ENCODE results near the gene COL5A1.

The COL5A1 gene

DNA sequence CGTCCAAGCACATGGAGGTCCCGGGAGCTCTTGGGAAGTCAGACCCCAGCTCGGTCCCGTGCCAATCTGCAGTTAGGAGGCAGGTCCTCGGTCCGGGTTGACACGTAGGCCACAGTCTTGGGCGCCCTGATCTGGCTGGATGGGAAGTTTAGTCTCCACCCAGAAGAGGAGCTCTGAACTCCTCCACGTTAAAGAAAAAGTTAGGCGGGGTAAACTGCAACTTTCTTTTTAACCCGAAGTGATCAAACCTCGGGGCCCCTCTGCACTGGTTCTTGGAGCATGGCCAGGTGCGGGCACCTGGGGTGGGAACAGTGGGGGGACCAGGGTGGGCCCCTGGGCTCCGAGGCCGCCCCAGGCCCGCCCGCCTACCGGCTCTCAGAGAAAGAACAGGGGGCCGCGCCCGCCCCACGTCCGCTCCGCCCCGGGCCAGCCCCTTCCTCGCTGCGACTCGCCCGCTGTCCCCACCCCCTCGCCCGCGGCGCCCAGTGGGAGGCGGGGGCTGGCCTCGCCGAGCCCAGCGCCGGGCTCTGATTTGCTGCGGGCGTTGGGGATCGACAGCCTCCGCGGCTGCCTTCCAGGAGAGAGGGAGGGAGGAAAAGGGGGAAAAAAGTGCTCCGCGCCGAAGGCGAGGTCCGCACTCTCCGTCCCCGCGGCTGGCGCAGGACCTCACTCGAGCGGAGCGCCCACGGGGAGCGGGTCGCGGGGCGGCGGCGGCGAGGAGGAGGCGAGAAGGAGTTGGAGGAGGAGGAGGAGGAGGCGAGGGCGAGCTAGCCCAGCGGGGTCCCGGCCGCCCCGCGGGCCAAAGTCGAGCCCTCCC is at the start of gene COL5A1:
Gene COL5A1 (plus strand): TSS at position 631 of the 817 bp plus-strand sequence. CDS start 385 bp downstream, outside the sequence.
- peak; percentile 35 for DNase-seq

DNA sequence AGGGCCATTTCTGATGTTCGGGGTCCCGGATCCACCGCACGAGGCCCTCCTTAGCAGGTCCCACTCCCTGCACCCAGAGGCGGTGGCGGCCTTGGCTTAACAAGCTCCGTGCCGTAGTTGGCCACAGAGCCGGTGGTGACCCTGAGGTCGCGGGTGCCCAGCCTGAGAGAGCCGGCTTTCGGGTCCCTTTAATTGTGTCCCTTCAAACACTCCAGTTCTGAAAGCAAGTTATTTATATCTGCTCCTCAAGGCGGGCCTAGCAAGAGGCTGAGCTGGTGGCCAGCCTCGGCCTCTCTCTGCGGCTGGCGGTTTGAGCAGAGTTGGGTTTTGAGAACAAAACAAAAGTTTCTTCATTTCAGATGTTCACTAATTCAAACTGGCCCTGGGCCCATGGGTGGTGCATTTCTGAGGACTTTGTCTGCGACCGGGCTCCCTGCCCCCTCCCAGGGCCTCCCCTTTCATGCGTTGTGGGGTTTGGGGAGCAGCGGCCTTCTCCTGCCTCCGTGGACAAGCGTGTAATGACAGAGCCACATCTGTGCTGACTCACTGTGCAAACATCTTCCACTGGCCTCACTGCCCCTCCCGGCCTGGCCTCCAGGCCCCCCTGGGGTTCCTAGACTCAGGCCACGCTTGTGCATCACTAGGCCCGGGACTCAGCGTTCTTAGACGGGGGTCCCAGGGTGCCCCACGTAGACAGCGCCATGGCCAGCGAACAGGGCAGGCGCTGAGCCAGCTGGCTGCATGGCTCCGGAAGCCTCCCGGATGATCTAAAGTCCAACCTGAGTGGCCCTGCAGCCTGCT is 49.4 kb upstream of the COL5A1 start:
- DNase-seq, result no peak

DNA sequence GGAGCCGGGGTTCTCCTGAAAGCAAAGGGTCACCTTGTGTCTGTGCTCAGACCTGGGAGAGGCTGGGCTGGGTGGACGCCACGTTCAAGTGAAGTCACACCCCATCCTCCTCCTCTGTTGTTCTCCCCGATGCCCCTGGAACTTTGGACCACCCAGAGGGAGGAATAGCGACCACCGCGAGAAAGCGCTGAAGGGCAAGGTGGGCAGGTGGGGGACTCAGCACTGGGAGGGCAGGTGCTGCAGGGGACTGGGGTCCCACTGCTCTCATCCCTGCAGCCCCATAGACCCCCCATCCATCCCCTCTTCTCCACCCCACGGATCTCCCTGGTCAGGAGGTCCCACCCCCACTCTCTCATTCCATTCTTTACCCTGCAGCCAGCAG is 48.8 kb upstream of the COL5A1 start:
- no peak for DNase-seq

DNA sequence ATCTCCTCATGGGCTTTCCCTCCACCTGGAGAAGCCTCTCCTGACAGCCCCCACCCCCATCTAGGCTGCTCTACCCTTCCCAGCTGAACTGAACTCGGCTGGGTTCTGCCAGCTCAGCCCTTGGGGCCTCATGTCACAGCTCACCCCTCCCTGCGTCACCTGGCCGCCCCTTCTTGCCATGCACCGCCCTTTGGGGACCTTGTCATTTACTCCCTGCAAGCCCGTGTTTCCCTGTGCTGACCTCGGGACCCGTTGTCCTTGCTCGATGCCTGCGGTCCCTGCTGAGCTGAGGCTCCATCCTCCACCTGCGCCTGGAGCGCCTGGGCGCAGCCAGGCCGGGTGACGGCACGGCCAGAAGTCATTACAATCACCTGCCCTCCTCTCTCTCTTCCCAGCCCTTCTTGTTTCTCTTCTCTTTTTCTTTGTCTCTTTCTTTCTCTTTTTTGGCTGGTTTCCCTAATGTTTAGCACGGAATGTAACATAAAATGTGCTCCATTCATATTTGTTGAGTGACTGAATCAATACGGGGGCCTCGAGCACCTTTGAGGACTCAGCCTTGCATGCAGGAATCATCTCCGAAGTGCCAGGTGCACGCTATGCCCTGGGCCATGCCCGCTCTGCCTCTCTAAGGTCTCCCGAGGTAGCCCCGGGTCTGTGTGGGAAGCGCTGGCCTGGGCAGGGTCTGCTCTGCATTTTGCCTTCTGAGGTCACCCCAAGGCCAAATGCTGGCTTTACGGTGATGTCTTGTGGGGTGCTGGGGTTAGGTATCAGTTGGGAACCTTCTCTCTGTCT is 48.1 kb upstream of the COL5A1 start:
- no peak for DNase-seq

DNA sequence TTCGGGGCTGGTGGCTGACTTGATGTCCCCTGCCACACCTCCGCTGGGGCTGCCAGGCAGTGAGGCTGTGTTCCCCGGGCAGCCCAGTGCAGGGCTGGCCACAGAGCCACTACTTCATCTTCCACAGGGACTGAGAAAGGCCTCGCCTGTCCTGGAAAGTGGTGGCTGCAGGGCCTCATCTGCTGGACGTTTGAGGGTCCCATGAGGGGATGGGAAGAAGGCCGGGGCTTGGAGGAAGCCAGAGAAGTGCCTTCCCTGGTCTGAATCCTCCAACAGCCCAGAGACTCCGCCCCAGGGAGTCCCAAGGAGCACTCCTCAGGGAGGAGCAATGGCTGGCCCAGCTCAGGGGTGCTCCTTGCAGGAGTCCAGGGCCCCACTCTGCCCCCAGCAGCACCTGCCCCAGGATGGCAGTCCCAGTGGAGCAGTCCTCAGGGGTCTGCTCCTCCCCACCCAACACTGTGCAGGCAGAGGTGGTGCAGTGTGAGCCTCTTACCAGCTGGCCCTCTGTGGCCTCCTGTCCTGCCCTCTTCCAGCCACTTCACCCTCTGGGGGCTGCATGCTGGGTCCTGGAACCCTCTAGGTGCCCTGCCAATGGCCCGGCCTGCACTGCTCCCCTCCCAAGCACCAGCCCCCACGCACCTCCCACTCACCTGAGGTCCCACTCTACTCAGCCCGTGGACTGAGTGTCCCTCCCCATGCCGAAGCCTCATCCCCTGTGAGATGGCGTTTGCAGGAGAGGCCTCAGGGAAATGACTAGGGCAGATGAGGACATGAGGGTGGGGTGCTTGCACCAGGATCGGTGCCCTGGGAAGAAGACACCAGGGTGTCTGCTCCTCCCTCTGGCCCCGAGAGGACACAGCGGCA is 47.3 kb upstream of the COL5A1 start:
- no peak for DNase-seq

DNA sequence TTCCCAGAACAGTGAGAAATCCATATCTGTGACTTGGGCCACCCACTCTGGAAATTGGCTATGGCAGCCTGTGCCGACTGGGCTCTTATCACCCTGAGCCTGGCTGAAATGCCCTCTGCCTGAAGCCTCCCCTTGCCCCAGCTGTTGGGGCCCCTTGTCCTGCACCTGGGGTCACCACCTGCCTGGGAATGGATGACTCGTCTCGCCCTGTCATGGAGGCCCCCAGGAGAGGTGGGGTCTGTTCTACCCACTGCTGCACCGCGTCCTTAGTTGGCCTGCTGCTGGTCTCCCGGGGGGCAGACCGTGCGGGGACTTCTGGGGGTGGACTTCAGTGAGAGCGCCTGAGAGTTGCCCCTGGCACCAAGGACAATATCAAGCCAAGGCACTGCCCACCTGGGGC is 46.6 kb upstream of the COL5A1 start:
- DNase-seq, result no peak

DNA sequence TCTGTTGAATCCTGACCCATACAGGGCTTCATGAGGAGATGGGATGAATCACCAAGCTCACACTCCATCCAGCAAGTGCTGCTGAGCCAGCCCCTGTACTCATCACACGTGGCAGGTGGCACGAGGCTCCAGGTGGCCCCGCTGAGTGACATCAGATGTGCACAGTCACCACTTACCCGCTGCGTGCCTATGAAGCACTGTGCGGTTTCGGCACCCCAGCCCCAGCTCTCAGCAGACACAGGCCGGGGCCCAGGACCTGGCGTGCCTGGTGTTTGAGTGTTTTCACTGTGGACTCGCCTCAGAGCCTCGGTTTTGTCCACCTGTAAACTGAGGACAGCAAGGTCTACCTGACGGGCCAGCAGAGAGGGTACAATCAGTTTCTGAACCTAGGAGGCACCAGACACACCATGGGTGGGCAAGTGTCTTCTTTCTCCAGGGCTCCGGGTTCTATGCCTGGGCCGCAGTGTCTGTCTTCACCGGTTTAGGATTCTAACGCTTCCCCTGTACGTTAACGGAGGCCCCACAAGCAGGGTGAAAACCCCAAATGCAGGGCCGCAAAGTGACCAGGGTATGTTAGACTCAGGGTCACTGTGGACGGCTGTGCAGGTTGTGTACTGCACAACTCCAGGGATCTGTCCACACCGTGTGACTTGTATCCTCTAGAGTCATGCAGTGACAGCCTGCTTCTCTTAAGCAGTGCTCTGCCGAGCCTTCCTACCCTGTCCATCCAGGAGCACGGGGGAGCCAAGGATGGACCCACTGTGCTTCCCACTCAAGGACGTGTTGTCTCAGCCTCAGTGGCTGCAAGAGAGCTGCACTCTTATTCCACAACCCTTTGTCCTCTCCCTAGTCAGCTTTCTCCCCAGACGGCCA is 44.3 kb upstream of the COL5A1 start:
- no peak for DNase-seq

DNA sequence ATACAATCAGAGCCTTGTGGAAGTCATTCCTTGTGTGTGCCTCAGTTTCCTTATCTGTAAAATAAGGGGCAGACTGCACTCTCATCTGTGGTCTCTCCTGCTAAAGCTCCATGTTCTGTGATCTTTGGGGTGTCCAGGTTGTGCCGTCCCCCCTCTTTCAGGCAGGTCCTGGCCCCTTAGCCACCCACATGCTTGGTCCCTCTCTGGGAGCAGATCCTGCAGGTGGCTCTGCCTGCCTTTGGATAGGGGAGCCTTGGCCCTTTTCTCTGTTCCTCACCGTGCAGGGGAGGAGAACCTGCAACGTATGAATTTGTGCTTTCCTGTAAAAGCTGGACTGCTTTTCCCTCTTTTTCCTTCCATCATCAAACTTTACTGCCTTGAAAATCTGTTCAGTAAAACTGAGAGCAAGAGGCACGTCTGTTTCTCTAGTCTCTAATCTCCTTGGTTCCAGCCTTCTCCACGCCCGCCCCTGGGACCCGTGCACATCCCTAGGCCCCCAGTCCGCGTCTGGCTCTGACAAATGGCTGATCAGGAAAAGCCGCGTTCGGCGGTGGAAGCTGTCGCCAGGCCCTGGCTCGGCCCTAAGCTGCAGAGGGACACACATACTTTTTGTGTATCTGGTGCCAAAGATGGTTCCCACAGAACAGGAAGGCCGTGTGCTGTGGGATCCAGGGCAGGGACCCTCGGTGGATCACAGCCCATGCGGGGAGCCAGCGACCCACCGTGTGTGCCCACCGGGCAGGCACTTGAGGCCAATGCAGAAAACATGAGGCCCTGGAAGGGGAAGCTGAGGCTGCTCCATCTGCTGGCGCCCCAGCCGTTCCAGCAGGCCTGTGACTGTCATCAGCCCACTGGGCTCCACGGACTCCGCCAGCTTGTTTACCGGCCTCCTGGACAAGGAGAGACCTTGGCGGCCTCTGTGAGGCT is 43.4 kb upstream of the COL5A1 start:
- no peak for DNase-seq

DNA sequence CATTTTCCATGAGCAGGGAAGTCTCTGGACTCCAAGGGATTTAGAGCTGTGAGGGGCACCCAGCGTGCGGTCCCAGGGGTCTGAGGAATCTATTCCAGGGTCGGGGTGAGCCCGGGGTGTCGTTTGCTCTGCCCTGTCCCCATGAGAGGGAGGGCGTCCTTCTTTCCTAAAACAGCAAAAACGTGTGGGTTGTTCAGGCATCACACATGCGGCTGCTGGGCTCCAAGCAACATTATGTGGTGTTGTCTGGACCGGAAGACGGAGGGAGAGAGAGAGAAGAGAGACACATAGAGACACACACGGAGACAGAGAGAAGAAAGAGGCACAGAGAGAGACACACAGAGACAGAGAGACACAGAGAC is 42.7 kb upstream of the COL5A1 start:
- DNase-seq, result no peak

DNA sequence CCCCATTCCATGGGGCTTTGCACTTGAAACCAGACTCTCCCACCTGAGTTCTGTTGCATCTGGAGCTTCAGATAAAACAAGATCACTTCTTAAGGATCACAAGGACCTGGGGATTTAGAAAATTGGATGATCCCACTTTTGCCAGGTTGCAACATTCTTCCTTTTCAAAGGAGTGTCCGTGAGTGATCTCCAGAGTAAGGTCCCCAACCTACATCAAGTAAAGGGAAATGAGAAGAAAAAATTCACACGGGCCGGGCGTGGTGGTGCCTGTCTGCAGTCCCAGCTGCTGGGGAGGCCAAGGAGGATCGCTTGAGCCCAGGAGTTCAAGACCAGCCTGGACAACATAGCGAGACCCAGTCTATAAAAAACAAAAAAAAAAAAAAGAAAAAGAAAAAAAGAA is 41.2 kb upstream of the COL5A1 start:
- DNase-seq, result no peak

DNA sequence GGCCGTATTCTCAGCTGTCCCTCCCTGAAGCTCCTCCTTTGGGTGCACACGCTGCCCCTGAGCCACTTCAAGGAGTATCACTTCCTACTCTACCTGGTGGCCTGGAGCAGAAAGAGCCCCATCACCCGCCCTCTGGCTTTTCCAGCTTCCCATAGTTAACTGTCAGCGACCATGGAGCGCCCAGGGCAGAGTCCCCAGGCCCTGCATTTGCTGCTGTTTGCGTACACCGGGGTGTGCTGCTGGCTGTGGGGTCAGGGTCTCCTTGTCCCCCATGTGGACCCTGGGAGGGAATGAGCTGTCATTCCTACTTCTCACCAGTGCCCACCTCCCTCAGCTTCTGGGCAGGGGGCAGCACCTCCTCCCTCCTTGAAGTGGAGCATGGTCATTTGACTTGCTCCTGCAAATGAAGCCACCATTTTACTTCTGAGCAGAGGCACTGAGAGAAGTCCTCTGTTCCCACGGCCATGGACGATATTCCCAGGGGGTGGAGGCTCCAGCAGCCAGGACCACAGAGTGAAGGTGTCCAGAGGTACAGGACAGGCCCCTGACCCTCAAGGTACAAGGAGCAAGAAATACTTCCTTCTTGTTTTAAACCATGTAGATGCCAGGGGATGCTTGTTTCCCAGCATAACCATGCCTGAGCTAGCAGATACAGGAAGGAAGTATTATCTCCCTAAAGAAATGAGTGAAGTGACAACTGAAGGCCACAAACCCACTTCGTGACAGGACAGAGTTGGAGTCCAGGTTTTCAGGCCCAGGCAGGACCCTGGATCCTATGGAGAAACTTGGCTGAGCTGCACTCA is 40.6 kb upstream of the COL5A1 start:
- no peak for DNase-seq

DNA sequence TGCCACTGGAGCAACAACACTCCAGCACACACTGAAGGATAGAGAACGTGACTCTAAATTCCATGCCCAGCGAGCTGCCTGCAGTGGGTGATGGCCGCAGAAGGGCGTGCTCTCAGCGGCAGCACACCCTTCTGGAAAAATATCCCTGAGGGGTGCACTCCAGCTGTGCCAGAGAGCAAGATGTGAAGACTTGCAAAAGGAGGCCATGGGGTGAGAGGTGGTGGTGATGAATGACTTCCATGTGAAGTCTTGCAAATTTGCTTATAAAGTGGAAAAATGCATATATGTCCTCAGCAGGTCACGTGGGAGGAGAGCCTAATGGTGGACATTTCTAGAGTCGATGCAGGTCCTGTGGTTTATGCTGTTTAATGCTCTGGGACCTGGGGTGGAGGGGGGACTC is 39.8 kb upstream of the COL5A1 start:
- no peak for DNase-seq

DNA sequence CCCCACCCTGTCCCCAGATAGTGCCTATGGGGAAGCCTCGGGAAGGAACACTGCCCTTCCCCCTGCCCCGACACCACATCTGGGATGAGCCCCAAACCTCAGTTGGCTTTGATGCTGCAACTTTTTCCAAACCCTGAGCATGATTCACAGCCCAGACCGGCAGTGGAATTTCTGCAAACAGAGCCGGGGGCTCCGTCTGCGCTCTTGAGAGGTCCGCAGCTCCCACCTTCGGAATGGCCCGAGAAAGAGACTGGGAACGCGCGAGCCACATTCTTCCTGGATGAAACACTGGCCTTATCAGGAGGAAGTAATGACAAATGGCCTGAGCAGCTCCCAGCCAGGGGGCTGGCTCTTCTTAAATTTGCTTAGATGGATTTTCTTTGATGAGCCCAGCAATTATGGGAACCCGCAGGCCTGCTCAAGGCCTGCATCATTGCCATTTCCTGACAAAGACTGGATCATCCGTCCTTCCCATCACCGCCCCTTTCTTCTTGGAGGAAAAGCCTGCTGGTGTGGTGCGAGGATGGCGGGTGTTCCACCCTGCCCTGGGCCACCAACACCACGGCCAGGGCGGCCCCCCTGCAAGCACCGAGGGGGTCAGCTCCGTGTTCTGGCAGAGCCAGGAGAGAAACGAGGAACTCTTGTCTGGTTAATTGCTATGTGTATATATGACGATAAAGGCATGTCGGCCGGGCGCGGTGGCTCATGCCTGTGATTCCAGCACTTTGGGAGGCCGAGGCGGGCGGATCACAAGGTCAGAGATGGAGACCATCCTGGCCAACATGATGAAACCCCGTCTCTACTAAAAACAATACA is 38.8 kb upstream of the COL5A1 start:
- DNase-seq, result no peak

DNA sequence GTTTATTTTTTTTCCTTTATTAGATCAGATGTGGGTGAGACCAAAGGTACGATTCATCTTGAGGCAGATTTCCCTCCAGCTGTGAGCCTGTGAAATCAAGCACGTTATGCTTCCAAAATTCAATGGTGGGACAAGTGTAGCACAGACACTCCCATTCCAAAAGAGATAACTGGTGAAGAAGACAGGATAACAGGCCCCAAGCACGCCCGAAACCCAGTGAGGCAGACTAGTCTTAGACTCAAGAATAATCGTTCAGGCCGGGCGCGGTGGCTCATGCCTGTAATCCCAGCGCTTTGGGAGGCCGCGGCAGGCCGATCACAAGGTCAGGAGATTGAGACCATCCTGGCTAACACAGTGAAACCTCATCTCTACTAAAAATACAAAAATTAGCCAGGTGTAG is 36.8 kb upstream of the COL5A1 start:
- DNase-seq, result no peak

DNA sequence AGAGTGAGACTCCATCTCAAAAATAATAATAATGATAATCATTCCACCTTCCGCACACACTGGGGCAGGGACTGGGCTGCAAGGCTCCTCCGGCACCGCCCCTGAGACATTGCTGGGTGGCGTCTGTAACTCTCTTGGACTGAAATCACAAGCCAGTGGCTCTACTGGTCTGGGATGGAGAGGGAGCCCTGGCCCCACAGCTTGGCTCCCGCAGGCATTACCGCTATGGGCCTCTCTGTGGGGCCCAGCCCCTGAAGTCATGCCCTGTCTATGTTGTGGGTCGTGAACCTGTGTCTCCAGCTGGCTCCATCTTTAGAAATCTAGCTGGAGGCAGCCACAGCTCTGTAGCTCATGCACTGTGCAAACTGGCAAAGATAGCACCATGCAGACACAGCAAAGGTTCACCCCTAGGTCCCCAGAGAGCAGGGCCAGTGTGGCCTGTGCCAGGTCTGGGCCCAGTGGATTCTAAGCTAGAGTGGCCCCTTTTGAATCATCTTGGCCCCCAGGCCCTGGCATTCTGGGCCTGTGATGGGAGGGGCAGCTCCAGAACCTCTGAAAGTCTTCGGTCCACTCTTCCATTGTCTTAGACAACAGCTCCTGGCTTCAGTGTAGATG is 36.1 kb upstream of the COL5A1 start:
- DNase-seq, result no peak

DNA sequence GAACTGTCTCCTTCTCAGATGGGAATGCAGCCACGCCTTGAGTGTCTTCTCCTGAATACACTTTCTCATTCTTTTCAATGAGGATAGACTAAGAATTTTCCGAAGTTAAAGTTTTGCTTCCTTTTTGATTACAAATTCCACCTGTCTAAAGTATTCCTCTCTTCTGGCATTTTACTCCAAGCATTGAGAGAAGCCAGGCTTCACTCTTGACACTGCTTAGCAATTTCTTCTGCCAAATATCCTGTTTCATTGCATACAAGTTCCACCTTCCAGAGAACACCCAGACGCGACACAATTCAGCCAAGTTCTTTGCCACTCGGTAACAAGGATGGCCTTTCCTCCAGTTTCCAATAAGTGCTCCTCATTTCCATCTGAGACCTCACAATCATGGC is 35.6 kb upstream of the COL5A1 start:
- no peak for DNase-seq

DNA sequence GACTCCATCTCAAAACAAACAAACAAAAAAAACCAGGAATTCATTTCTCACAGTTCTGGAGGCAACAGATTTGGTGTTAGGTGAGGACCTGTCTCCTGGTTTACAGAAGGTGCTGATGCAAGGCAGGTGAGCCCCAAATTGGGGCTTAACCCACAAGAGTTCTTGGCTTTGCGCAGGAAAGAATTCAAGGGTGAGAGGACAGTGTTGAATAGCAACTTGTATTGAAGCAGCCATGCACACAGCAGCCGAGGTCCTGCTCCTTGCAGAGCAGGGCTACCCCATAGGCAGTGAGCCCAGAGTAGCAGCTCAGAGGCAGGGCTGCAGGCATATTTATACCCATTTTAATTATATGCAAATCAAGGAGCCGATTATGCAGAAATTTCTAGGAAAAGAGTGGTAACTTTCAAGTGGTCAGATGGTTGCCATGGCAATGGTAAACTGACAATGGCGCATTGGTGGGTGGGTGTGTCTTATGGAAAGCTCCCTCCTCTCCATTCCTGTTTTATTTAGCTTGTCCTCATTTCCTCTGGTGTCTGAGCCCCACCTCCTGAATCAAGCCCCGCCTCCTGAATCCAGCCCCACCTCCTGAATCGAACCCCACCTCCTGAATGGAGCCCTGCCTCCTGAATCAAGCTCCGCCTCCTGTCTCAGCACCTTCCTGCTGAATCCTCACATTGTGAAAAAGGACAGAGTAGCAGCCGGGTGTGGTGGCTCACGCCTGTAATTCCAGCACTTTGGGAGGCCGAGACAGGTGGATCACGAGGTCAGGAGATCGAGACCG is 34.5 kb upstream of the COL5A1 start:
- DNase-seq, result no peak
